ENCODE results near the gene OXCT2.
"Not testable (repeated sequence)": the region's sequence is repeated elsewhere in the genome, so short reads cannot be mapped to it uniquely, and the experiment has no call there.

OXCT2 gene

DNA sequence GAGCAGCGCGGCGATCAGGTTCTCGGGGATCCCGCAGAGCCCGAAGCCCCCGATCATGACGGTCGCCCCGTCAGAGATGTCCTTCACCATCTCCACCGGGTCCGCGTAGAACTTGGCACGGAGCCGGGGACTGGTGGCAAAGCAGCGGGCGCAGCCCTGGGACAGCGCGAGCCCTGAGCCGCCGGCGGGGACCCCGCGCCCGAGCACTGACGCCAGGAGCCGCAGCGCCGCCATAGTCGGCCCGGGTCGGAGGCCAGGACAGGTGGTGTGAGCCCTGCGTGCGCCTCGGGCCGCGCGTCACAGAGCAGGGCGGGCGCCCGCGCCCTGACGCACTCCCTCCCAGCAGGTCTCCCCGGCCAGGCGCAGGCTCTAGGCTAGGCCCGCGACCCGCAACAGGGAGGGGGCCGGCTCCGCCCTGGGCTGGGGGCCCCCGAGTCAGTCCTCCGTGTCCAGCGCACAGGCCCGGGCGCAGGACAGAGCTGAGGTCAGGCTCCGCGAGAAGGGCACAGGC, at the start of gene OXCT2:
OXCT2 (minus strand) TSS at position 327 of the 511 bp plus-strand sequence; CDS start at position 234, 93 bp downstream.
- DNase-seq (ENCODE audit: low spot score) = not testable (repeated sequence)

DNA sequence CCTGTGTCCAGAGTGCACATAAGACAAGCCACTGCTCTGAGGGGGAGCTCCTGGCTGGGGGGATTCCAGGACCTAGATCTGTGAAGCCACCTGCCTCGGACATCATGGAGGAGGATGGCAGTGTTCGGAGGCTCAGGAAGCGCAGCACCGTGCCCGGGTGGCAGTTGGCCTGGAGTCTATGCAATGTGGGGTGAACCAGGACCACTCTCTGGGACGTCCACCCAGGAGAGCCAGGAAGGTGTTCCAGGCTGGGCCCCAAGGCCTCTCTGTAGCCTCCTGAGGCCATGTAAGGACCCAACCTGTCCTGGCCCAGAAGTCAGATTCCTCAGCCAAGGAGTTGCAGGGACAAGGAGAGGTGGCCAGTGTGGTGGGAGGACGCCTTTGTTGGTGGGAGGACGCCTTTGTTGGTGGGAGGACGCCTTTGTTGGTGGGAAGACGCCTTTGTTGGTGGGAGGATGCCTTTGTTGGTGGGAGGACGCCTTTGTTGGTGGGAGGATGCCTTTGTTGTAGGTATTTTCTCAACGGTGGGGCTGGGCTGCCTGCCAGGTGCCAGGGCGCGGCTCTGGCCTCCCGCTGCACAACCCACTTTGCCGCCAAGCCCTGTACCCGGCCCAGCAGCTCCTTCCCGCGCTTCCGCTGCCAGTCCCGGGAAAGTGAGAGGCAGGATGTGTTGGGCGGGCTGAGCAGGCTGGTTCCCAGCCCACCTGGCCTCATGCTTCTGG, 48.1 kb upstream of the OXCT2 start:
- no peak for DNase-seq (ENCODE audit: low spot score)

DNA sequence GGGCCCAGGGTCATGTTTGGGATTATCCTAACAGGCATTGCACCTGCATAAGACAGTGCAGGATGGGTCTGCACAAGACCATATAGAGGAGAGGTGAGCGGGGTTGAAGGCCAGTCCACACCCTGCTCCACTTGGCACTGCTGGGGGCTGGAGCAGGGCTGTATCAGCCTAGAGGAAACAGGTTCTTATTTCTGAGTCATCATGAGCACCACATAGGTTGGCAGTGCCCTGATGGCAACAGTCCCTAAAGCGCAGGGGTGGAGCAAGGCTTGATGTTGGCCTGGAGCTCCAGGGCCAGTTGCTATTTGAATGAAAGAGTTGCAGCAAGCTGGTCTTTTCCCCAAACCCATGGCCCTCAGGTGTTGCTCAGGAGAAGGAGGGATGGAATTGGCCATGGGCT, 47.3 kb upstream of the OXCT2 start:
- DNase-seq (ENCODE audit: low spot score) = no peak

DNA sequence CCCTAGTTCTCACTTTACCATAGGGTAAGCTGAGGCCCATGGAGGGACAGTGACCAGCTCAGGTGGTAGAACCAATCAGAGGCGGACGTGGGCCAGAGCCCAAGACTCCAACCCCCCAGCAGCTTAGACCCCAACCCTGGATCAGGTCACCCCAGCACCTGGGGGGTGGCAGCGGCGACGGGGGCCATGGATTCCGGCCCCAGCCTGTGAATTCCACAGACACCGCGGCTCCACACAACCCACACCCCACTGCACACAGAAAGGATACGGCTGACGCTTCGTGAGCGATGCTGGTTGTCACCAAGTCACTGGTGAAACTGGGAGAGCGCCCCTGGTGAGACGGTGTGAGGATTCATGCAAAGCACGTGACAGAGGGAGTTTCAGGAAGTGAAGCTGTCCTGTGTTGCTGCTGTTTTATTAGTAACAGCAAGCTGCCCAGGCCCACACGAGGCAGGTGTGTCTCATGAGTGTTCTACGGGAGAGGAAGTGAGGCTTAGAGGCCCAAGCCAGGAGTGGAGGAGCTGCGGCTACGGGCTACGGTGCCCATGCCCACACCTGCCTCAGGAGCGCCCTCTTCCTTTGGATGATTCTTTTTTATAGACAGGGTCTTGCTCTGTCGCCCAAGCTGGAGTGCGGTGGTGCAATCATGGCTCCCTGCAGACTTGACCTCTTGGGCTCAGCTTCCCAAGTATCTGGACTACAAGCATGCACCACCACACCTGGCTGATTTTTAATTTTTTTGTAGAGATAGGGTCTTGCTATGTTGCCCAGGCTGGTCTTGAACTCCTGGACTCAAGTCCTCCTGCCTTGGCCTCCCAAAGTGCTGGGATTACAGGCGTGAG, 46.2 kb upstream of the OXCT2 start:
- not testable (repeated sequence) for DNase-seq (ENCODE audit: low spot score)

DNA sequence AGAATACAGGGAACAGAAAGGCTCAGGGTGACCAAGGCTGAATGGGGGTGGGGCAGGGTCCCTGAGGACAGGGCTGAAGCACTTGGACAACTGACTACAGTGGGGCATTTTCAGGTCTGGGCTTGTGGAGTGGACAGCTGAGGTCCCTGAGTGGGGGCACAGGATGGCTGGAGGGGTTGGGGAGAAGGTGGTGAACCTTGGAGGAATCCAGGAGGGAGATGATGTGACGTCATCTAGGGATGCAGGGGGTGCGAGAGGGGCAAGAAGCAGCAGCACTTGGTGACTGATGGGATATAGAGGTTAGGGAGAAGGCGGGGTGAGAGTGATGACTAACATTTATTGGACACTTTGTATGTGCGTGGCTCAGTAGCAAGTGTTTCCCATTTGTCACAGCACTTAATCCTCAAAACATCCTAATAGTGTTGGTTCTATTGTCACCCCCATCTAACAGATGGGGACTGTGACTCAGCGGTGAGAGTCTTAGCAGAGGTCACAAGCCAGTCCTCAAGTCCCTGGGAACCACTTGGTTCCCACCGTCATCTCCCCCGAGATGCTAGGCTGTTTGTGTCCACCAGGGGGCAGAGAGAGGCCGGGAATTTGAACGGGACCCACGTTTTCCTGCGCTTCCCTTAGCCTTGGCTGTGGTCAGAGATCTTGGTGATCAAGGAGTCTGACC, 45.4 kb upstream of the OXCT2 start:
- peak; percentile 84 for DNase-seq (ENCODE audit: low spot score)

DNA sequence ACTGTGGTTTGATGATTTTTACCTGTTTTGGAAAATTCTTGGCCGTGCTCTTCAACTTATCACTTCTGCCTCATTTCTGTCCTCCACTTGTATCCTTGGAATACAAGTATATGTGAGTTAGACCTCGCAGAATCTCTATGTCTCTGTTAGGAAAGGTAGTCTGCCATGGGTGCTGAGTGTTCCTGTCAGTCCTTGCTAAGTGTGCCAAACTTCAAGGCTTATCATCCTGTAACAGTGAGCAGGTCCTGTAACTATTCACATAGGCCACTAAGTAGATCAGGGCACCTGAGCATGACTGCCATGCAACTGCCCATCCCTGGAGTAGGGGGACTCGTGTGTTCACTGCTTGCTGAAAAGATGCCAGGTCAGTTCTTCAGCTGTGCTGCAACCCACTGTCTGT, 41.8 kb upstream of the OXCT2 start:
- DNase-seq (ENCODE audit: low spot score) = no peak

DNA sequence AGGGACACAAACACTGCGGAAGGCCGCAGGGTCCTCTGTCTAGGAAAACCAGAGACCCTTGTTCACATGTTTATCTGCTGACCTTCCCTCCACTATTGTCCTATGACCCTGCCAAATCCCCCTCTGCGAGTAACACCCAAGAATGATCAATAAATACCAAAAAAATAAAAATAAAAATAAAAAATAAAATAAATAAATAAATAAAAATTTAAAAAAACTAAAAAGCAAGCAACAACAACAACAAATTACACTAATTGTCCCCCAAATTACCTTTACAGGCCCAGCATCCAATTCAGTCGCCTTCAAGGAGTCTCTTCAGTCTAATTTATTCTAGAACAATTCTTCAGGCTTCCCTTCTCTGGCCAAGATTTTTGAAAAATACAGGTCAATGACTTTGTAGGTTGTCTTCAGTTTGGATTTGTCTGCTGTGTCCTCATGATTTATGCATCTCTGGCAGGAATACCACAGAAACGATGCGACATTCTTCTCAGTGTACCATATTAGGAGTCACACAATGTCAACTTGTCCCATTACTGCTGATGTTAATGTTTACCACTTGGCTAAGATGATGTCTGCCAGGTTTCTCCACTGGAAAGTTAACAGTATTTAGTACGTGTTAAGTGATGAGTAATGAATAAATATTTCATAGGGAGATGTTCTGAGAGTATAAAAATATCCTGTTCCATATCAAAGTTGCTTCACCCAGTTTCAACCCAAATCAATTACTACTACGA, 37.8 kb upstream of the OXCT2 start:
- DNase-seq (ENCODE audit: low spot score) = no peak

DNA sequence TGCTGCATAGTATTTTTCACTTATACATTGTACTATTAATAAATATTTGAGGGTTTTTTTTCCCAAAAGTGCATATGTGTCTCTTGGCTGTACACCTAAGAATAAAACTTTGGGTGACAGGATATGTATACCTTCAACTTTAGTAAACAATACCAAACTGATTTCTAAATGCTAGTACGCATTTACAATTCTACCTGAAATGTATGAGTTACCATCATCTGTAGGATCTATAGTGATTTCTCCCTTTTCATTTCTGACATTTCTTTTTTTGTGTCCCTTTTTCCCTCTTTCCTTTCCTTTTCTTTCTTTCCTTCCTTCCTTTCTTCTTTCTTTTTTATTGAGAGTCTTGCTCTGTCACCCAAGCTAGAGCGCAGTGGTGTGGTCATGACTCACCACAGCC, 34.2 kb upstream of the OXCT2 start:
- DNase-seq (ENCODE audit: low spot score) = no peak

DNA sequence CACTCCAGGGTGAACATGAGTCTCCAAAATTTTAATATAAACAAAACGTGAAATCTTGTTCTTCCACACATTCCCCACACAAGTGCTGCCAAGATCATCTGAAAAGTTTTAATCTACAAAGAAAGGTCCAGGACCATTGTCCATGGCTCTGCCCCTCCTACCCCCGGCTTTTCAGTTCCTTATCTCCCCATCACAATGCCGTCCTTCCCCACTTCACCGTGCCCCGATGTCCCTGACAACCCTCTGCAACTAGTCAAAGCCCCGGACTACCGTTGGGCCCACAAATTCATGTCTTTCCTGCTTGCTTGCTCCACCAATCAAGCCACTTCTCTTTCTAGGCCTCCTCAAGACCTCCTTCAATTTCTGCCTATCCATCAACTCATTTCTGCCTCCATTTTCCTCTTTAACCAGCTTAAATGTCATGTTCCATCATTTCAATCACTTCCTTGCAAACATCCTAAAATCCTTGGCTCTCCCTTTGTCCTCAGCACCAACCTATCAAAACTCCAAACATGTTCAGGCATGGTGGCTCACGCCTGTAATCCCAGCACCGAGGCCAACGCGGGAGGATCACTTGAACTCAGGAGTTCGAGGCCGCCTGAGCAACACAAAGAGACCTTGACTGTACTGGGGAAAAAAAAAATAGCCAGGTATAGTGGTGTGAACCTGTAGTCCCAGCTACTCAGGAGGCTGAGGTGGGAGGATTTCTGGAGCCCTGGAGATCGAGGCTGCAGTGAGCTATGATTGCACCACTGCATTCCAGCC, 31.5 kb upstream of the OXCT2 start:
- DNase-seq (ENCODE audit: low spot score) = no peak

DNA sequence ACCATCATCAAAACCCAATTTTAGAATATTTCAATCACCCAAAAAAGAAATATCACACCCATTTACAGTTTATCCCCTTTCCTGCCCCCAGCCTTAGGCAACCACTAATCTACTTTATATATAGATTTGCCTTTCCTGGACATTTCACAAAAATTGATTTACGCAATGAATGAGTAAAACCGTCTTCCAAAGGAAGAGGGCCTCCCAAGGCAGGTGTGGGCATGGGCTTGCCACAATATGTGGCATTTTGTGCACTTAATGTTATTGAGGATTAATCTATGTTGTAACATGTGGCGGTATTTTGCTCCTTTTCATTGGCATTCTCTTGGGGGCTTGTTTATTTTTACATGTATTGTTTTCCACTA, 29.3 kb upstream of the OXCT2 start:
- no peak for DNase-seq (ENCODE audit: low spot score)

DNA sequence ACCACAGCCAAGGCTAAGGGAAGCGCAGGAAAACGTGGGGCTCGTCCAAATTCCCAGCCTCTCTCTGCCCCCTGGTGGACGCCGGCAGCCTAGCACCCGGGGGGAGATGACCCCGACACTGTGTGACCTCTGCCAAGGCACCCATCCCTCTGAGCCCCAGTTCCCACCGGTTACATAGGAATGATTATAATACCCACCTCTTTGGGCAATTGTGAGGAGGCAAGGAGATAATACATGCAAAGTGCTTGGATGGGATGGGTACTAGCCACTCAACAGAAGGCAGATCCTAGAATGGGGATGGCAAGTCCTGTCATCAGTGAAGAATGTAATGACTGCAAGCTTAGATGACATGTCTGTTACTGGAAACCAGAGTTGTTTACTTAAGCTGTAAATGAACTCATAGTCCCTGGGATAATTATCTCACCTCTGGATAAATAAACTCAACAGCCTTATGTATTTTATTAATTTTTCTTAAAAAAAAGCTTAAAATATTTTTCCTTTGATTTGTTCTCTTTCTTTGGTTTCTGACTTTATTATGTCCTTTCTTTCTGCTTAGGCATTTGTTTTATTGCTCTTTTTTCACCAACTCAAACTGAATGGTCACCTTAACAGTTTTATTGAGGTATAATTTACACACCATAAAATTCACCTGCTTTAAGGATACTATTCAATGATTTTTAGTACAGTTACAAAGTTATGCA, 28.8 kb upstream of the OXCT2 start:
- peak; percentile 86 for DNase-seq (ENCODE audit: low spot score)

DNA sequence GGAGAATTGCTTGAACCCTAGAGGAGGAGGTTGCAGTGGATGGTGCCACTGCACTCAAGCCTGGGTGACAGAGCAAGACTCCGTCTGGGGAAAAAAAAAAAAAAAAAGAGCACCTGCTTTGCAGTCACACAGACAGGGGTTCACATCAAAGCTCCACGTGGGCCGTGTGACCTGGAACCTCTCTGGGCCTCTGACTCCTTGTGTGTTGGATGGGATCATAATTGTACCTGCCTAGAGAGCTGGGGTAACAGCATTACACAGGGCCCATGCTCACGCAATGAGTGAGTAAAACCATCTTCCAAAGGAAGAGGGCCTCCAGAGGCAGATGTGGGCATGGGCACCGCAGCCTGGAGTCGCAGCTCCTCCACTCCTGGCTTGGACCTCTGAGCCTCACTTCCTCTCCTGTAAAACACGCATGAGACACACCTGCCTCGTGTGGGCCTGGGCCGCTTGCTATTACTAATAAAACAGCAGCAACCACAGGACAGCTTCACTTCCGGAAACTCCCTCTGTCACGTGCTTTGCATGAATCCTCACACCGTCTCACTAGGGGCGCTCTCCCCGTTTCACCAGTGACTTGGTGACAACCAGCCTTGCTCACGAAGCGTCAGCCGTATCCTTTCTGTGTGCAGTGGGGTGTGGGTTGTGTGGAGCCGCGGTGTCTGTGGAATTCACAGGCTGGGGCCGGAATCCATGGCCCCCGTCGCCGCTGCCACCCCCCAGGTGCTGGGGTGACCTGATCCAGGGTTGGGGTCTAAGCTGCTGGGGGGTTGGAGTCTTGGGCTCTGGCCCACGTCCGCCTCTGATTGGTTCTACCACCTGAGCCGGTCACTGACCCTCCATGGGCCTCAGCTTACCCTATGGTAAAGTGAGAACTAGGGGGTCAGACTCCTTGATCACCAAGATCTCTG, 28.0 kb upstream of the OXCT2 start:
- peak; percentile 54 for DNase-seq (ENCODE audit: low spot score)

DNA sequence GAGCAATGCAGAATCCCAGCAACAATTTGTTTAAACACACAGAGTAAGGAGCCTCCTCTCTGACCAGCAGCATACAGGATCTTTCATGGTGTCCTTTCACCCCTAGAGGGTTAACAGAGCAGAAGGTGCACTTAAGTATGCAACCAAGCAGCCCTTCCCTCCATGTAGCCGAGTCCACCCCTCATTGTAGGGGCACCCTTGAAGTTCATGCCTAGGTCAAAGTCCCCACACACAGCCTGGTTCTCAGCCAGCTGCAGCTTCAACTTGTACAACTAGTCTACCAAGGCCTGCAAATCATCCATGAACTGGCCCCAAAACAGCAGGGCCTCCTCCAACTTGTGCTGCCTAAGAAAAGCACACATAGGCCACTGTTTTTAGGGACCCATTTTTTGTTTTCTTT, 24.5 kb upstream of the OXCT2 start:
- no peak for DNase-seq (ENCODE audit: low spot score)

DNA sequence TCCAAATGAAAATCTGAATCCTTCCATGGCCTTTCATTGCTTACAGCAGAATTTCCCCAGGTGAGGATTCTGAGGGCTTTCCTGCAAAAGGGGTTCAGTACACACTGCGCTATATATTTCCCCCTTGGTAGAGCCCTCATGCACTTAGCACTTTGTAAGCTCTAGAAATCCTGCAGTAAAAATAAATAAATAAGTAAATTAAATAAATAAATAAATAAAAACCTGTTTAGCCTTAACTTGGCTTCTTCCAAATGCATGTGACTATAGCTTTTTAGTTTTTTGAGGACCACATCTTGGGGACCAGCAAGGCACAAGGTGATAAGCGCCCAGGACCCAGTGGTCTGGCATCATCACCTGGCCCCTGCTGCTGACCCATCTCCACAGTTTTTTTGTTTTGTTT, 20.7 kb upstream of the OXCT2 start:
- DNase-seq (ENCODE audit: low spot score) = no peak

DNA sequence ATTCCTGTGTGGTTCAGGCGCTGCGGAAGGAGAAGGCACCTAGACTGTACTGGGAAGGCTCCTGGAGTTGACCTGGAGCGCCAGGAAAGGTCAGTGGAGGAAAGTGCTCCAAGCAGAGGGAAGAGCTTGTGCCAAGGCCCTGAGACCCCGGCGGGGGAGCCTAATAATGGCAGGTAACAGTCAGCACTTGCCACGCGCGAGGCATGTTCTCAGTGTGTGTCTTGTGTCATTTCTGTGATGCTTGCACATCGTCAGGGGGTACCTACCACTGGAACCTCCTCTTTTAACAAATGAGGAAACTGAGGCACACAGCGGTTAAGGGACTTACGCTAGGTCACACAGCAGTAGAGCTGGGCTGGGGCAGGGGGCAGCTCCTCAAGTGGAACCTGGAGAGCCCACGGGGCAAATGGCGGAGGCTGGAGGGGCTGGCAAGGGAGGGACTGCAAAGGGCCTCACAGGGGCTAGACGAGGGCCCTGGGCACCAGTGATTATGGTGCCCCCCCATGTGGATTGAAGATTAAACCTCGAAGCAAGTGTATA, 18.5 kb upstream of the OXCT2 start:
- no peak for DNase-seq (ENCODE audit: low spot score)

DNA sequence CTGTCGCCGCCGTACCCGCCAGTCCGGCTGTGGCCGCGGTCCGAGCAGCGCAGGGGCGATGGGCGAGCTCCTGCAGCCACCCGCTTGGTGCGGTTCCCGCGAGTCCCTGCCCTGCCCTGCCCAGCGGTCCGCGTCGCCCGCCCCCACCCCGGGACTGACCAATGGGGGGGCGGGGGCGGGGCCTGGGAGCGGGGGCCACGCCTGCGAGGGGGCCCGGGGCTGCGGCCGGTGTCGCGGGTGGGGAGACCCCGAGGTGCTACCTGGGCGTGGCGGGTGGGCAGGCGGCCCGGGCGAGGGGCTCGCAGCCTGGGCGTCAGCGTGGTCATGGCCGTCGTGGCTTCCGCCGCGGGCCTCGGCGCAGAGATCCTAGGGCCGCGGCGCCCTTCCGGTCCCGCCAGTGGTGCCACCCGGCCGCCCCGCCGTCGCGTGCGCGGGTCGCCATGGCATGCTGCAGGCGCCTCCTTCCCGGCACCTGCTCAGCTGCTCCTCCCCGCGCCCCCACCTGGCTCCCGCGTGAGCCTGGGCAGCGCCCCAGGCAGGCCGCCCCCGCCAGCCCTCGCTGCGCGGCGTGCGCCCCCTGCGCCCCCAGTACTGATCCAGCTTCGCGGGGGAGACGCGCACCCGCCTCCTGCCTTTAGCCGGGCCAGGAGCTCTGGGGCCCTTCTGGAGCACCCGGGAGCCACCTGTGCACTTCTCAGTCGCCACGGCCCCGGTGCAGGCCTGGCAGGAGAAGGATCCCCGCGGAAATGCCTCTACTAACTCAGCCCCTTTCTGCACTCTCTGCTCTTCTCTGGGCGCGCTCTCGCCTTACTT, 17.8 kb upstream of the OXCT2 start, which contains the start of gene BMP8B:
BMP8B (minus strand) TSS at position 108 of the 813 bp plus-strand sequence. CDS start 380 bp downstream, outside the sequence.
- DNase-seq (ENCODE audit: low spot score) = peak; percentile 66

DNA sequence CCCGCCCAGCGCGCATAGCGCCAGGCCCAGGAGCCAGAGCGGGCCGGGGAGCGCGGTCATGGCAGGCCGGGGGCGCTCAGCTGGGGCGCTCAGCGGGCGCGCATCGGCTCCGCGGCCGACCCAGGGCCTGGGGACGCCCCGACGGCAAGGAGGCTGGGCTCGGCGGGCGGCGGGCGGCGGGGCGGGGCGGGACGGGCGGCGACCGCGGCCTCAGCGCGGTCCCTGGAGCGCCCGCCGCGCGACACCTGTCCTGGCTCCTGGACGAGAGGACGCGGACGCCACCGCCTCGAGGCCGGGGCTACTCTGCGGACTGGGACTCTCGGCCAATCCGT, 17.2 kb upstream of the OXCT2 start:
- no peak for DNase-seq (ENCODE audit: low spot score)

DNA sequence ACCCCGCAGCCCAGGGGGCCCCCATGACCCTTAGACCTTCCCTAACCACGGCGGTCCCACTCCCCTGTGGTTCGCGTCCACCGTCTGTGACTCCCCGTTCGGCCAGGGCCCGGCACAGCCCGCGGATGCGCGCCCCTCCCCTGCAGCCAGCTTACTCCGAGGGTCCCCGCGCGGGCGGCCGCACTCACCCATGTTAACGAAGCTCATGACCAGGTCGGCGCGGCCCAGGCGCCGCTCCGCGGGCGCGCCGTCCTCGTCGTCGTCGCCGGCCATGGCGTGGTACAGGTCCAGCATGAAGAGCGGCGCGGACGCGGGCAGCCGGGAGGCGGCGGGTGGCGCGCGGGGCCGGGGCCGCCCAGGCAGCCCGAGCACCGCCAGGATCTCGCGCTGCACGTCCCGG, 16.8 kb upstream of the OXCT2 start:
- DNase-seq (ENCODE audit: low spot score) = not testable (repeated sequence)

Measured in GM03348 (cell line).